GM19455 (cell line): ENCODE results near the gene AHCYL2.
"Not testable (repeated sequence)": the region's sequence is repeated elsewhere in the genome, so short reads cannot be mapped to it uniquely, and the experiment has no call there.

Experiments
- ATAC-seq: cut with Tn5 transposase; IDR thresholded peaks from one replicate; pipeline ENCODE4 v1.9.1; 2021; ENCODE audit not compliant: unreplicated experiment

The AHCYL2 gene

GRCh38 chr7:129282865-129283264 lies 58.0 kb downstream of the AHCYL2 start:
- no peak for ATAC-seq

- ATAC-seq = no peak
Measured at GRCh38 chr7:129283936-129284335, 59.1 kb downstream of the AHCYL2 start.

GRCh38 chr7:129285111-129285510 lies 60.3 kb downstream of the AHCYL2 start:
- ATAC-seq = no peak

- ATAC-seq = no peak
Measured at GRCh38 chr7:129292861-129293260, 68.0 kb downstream of the AHCYL2 start.

DNA sequence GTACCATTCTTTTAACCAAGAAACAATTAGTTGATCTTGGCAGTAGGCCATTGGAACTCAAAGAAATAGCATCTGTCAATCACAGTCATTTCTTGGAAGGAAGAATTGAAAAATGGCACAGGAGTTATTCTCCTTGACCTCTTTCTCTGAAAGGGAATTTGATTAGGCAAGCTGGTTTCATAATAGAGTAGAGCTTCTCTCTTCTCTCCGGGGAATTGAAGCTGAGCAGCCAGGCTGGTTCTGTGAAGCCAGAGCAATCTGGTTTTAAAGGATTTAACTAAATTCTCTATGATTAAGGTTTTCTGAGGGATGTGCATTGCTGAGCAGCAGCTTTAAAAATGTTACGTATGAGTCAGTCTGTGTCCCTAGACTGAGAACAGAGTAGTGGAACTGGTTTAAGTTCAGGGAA lies 70.2 kb downstream of the AHCYL2 start:
- no peak for ATAC-seq

DNA sequence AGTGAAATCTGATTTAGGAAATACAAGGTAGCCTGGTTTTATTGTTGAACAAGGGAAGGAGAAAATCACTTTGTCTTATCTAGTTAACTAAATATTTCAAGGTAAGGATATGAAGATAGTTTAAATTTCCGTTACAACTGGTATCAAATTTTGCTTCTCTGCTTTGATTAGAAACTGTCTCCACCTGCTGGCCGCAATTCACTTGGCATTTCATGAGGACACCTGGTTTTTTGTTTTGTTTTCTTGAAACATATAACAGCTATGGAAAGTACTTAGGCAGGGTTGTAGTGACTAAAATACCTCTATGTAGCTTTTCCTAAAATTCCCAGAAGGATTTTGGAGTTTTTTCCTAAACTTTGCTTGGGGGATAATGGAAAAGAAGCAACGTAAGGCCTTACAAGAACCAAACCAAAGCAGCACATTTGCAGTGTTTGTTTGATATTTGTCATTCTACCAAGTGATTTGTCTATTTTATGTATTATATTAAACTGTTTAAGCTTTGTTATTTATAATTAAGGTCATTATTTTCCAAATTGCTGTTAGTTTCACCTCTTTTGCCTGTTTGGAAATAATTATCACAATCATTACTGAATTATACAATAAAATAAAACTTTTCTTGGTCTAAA lies 73.6 kb downstream of the AHCYL2 start:
- ATAC-seq = no peak

GRCh38 chr7:129299889-129300288 lies 75.1 kb downstream of the AHCYL2 start:
- ATAC-seq = no peak

DNA sequence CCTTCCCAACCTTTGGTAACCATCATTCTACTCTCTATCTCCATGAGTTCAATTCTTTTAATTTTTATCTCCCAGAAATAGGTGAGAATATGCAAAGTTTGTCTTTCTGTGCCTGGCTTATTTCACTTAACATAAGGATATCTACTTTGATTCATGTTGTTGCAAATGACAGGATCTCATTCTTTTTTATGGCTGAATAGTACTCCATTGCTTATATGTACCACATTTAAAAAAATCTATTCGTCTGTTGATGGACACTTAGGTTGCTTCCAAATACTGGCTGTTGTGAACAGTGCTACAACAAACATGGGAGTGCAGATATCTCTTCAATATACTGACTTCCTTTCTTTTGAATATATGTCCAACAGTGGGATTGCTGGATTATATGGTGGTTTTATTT lies 75.5 kb downstream of the AHCYL2 start:
- ATAC-seq = not testable (repeated sequence)

DNA sequence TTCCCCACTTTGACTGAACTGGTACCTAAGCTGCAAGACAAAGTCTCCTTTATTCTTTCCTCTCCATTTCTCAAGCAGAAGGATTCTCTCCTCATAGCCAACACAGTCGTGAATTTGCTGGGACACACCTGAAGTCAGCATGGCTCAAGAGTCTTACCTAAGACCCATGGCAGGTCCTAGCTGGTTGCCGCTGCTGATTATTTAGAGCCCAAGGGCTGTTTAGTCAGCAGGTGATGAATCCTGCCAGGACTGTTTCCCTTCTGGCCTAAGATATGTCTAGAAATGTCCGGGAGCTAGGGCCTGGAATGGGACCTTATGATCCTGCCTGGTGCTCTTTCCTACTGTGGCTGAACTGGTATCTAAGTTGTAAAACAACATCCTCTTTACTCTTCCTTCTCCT lies 82.8 kb downstream of the AHCYL2 start:
- no peak for ATAC-seq

DNA sequence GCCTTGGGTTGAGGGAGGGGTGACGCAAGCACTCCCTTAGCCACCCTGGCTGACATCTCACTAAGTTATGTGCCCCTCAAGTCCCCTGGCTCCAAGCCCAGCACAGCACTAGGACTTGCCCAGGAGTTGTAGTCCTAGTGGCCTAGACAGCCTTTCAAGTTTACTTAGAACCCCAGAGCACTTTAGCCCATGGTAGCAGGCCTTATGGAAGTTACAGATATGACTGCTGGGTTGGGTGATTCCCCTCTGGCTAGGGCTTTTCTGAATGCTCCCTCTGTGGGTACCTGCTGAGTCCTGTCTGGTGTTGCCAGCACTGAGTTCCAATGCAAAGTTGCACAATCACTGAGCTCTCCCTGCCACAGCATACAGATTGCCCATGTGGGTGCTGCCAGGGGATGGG lies 83.2 kb downstream of the AHCYL2 start:
- ATAC-seq = no peak

- ATAC-seq = no peak
Measured at GRCh38 chr7:129311429-129311828, 86.6 kb downstream of the AHCYL2 start.

DNA sequence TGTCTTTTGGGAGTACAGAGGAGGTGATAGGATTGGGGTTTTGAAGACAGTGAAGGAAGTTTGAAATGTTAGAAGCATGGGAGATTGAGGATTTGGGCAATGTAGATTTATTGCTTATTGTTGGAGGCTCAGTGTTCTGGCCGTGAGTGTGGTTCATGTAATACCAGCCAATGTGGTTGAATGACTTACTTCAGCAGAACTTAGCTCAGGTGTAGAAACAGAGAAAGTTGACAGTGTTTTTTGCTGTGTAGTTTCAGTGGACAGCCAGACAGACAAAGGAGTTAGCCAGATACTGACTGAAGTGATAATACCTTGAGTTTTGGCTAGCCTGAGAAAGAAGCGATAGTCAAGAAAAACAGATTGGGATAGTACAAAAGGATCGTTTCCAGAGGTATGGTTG lies 88.5 kb downstream of the AHCYL2 start:
- no peak for ATAC-seq

DNA sequence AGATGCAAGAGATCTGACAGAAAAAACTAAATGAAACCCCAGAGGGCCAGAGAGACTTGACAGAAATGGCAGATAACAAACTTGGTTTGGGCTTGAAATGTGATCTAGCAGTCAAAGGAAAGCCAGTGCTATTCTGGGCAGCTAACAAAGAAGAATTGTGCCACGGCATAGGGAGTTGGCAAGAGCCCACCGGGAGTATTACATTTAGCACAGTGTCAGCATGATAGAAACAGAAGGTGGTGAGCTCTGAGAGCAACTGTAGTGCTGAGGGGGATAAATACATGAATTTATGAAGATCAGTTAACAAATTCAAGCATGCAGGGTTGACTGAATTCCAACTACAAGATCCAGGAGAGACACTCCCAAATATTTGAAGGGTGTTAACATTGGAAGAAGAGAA lies 91.1 kb downstream of the AHCYL2 start:
- ATAC-seq = no peak

DNA sequence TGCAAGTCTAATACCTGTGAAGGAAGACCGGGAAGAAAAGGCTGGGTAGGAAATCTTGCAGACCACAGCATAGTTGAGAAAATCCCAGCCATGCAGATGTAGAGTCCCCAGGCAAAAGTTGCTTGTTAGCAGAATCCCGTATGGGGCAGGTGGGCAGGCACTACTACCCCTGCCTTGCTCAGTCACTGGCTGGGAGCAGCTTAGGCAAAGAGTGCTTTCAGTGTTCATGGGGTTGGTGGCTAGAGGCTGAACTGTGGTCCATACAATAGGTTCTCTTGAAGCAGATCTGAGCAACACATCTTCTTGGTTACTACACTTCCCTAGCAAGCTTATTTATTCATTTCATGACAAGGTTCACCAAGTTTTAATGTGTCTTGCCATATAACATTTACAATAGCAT lies 92.6 kb downstream of the AHCYL2 start:
- no peak for ATAC-seq

DNA sequence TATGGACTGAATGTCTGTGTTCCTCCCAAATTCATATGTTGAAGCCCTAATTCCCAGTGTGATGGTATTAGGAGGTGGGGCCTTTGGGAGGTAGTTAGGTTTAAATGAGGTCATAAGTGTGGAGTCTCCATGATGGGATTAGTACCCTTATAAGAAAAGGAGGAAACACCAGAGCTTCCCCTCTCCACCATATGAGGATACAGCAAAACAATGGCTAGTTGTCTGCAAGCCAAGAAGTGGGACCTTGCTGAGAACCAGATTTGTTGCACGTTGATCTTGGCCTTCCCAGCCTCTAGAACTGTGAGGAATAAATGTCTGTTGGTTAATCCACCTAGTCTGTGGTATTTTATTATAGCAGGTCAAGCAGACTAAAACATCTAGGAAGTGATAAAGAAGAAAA lies 102.2 kb downstream of the AHCYL2 start:
- ATAC-seq = no peak

- ATAC-seq = no peak
Measured at GRCh38 chr7:129332254-129333035, 107.6 kb downstream of the AHCYL2 start.

DNA sequence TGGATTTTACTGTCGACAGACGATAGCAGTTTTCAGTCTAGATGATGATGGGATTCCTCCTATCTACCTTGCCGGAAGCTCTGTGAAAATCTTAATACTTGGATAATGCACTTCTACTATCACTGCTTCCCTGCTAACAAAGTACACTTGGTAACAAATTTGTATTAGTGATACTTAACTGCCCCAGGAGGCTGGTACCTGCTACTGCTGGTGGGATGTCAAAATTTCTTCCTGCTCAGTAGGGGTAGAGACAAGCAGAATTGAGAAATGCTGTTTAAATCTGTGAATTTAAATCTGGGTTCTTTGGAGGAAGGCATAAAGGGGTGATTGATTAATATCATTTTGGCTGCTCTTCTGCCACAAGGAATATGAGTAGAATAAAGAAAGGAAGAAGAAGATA lies 109.6 kb downstream of the AHCYL2 start:
- no peak for ATAC-seq

DNA sequence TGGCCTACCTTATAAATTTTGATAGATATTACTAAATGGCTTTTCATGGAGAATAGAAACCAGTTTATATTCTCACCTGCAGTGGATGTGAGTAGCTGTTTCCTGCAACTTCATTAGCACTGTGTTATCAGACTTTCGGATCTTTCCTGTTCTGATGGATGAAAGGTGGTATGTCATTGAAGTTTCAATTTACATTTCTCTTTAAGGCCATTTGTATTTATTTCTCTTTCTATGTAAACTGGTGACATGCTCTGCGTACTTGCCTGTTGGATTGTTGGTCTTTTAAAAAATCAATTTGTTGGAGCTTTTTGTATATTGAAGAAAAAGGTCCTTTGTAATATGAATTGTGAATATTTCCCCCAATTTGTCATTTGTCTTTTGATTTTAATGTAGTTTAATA lies 113.6 kb downstream of the AHCYL2 start:
- no peak for ATAC-seq

GRCh38 chr7:129341212-129341611 lies 116.4 kb downstream of the AHCYL2 start:
- no peak for ATAC-seq

GRCh38 chr7:129341816-129342806 lies 117.3 kb downstream of the AHCYL2 start:
- no peak for ATAC-seq

DNA sequence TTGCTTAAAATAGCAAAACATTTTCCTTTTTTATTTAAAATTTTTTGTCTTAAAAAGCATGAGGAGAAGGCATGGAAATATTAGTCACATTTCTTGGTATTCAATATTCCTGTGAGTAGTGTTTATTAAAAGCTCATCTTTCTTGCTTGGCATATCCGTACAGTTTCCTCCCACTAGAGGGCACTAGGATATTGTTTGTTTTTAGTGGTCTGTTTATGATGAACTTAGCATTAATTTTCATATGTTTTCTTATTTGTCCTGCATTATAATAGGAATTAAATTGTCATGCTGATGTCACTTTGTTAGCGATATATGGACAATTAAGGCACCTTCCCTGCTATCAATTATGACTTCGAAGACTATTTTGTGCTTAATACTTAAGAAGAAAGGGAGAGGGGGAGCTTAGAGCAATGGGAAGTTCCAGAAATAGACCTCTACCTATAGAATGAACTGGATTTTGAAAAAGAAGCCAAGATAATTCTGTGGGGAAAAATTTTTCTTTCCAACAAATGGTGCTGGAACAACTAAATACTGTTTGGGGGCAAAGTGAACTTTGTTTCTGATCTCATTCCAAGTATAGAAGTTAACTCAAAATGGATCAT lies 118.4 kb downstream of the AHCYL2 start:
- ATAC-seq = no peak
